Suprapubic skin (tissue), 4 donors: ENCODE results near the gene LRRC25. TPM values are rescaled to one million over a fixed set of nuclear protein-coding genes. Genes with fewer than 3 reads are reported as not detected.

Experiments used
- DNase-seq, 2 donors: peaks; one replicate each; pipeline ENCODE4 v3.0.0-alpha.2; 2019; ENCODE audit warnings: low spot score in 2 of 2
- H3K27ac ChIP-seq: fragments of 200-600 bp; sonication (generic); one replicate; pipeline ENCODE4 v1.5.1; 2019
- H3K27me3 ChIP-seq: fragments of 200-600 bp; sonication (generic); one replicate; pipeline ENCODE4 v1.5.1; 2019
- H3K36me3 ChIP-seq: fragments of 200-600 bp; sonication (generic); one replicate; pipeline ENCODE4 v1.5.1; 2019
- H3K4me1 ChIP-seq: fragments of 200-600 bp; sonication (generic); one replicate; pipeline ENCODE4 v1.5.1; 2019
- H3K4me3 ChIP-seq: fragments of 200-600 bp; sonication (generic); one replicate; pipeline ENCODE4 v1.5.1; 2019; ENCODE audit warnings: mild to moderate bottlenecking
- H3K9me3 ChIP-seq: fragments of 200-600 bp; sonication (generic); one replicate; pipeline ENCODE4 v1.5.1; 2019
- CTCF ChIP-seq, 2 donors: fragments of 200-600 bp in 1 of 2; fragments of 450-650 bp in 1 of 2; sonication (generic) in 1 of 2; IDR thresholded peaks; one replicate each; pipeline ENCODE4 v1.5.1; 2016 to 2019; ENCODE audit warnings: antibody characterized with exemption in 2 of 2, mild to moderate bottlenecking in 1 of 2, moderate library complexity in 1 of 2
- EP300 ChIP-seq: sonication (generic); formaldehyde crosslinking; IDR thresholded peaks from one replicate; pipeline ENCODE4 v1.6.1; 2017; ENCODE audit warnings: antibody characterized with exemption
- POLR2A ChIP-seq, 2 donors: fragments of 450-650 bp; IDR thresholded peaks; one replicate each; pipeline ENCODE4 v1.6.1; 2017; ENCODE audit warnings: antibody characterized with exemption in 2 of 2, mild to moderate bottlenecking in 2 of 2, moderate library complexity in 2 of 2
- POLR2AphosphoS5 ChIP-seq, 3 donors: sonication (generic); formaldehyde crosslinking; IDR thresholded peaks; one replicate each; pipeline ENCODE4 v1.6.1; 2017; ENCODE audit warnings: antibody characterized with exemption in 3 of 3
- WGBS: methylation state at CpG from one replicate; pipeline ENCODE4 v1.1.5; 2018; 5-methylcytosine and 5-hydroxymethylcytosine counted together
- total RNA-seq, 4 donors: library from RNA; depleted of rRNA; stranded (reverse); fragments of >200 nt; gene quantifications; one replicate each; pipeline ENCODE4 v1.1.0, GENCODE V29; 2016

The LRRC25 gene
- total RNA-seq, 4 donors from 2014 or later, result 0.59 to 0.79 (median 0.73) TPM; not detected in 1

- Histone ChIP-seq H3K4me3 (no peak overlapping the region), H3K9me3 (no peaks in the 10 kb centered on the region), H3K36me3 (no peaks in the 10 kb centered on the region), H3K4me1 (peaks cover 12% of the 10 kb centered on the region), H3K27ac (no peak overlapping the region), H3K27me3 (no peaks in the 10 kb centered on the region)
- DNase-seq, result no peak
- WGBS, result 94% methylated on average over 6 of the region's 6 CpGs
- no peak for TF ChIP-seq POLR2AphosphoS5 (IDR thresholded peaks at IDR 0.05)
- no peak for TF ChIP-seq CTCF (IDR thresholded peaks at IDR 0.05)
- no peak for TF ChIP-seq EP300
- TF ChIP-seq POLR2A (IDR thresholded peaks at IDR 0.05), result no peak
These were observed 52.1 kb downstream of the LRRC25 start for GRCh38 chr19:18345296-18345695.

GRCh38 chr19:18344582-18344950 lies 52.9 kb downstream of the LRRC25 start:
- no peaks in the 10 kb centered on the region for H3K9me3 ChIP-seq
- H3K27ac ChIP-seq, result no peak overlapping the region
- no peak for DNase-seq
- TF ChIP-seq CTCF (IDR thresholded peaks at IDR 0.05) (no peak), POLR2A (IDR thresholded peaks at IDR 0.05) (no peak), EP300 (no peak), POLR2AphosphoS5 (IDR thresholded peaks at IDR 0.05) (no peak)
- H3K4me1 ChIP-seq, result peaks cover 18% of the 10 kb centered on the region
- WGBS, result 61% methylated on average over 13 of the region's 13 CpGs
- no peaks in the 10 kb centered on the region for H3K27me3 ChIP-seq
- no peaks in the 10 kb centered on the region for H3K36me3 ChIP-seq
- no peak overlapping the region for H3K4me3 ChIP-seq

GRCh38 chr19:18342090-18342632 lies 55.3 kb downstream of the LRRC25 start:
- no peaks in the 10 kb centered on the region for H3K27me3 ChIP-seq
- TF ChIP-seq EP300, result no peak
- no peak for TF ChIP-seq CTCF (IDR thresholded peaks at IDR 0.05)
- TF ChIP-seq POLR2A (IDR thresholded peaks at IDR 0.05), result no peak
- TF ChIP-seq POLR2AphosphoS5 (IDR thresholded peaks at IDR 0.05), result no peak
- WGBS, result 73% methylated on average over 8 of the region's 8 CpGs
- H3K36me3 ChIP-seq, result no peaks in the 10 kb centered on the region
- no peak overlapping the region for H3K4me3 ChIP-seq
- H3K4me1 ChIP-seq, result peaks cover 18% of the 10 kb centered on the region
- no peaks in the 10 kb centered on the region for H3K9me3 ChIP-seq
- no peak overlapping the region for H3K27ac ChIP-seq
- DNase-seq, result no peak

Other genes starting within 250 kb of the LRRC25 start
- gene PIK3R2, start 244.5 kb downstream of the LRRC25 start, total RNA-seq, result 10 to 100 TPM; 14.1 to 25.9 (median 19.5) TPM
- gene IFI30, start 223.8 kb downstream of the LRRC25 start, total RNA-seq, result 10 to 100 TPM; 13.4 to 37.2 (median 35.1) TPM
- gene MPV17L2, start 204.4 kb downstream of the LRRC25 start, total RNA-seq, result 10 to 100 TPM in 3 of 4 donors, 1 to 10 TPM in 1; 4.8 to 27.2 (median 14.7) TPM
- 1 to 10 TPM; 1.9 to 5.3 (median 1.9) TPM for gene RAB3A, start 193.6 kb downstream of the LRRC25 start, total RNA-seq
- gene PDE4C, start 171.2 kb downstream of the LRRC25 start, total RNA-seq, result 1 to 10 TPM in 1 of 4 donors, under 1 TPM in 1, not detected in 2; 0.47 to 2.0 TPM
- gene IQCN, start 123.2 kb downstream of the LRRC25 start, total RNA-seq, result 10 to 100 TPM in 3 of 4 donors, 1 to 10 TPM in 1; 8.1 to 27.6 (median 13.6) TPM
- 100 to 1,000 TPM; 330 to 579 (median 396) TPM for gene JUND, start 116.0 kb downstream of the LRRC25 start, total RNA-seq
- 100 to 1,000 TPM in 2 of 4 donors, 10 to 100 TPM in 2; 53.1 to 115 (median 103) TPM for gene LSM4, start 74.5 kb downstream of the LRRC25 start, total RNA-seq
- gene PGPEP1, start 57.0 kb downstream of the LRRC25 start, total RNA-seq, result 1 to 10 TPM; 4.6 to 8.0 (median 7.6) TPM
- gene GDF15, start 11.5 kb downstream of the LRRC25 start, total RNA-seq, result under 1 TPM in 3 of 4 donors, not detected in 1; 0.57 to 0.89 (median 0.86) TPM
- gene SSBP4, start 21.8 kb upstream of the LRRC25 start, total RNA-seq, result 10 to 100 TPM; 18.1 to 30.5 (median 27.4) TPM
- 10 to 100 TPM in 3 of 4 donors, 1 to 10 TPM in 1; 7.9 to 27.6 (median 21.0) TPM for gene ISYNA1, start 40.5 kb upstream of the LRRC25 start, total RNA-seq
- 10 to 100 TPM; 27.0 to 59.5 (median 36.9) TPM for gene ELL, start 124.4 kb upstream of the LRRC25 start, total RNA-seq
- 100 to 1,000 TPM; 194 to 217 (median 203) TPM for gene FKBP8, start 146.0 kb upstream of the LRRC25 start, total RNA-seq
- 100 to 1,000 TPM in 1 of 4 donors, 10 to 100 TPM in 3; 72.4 to 107 (median 89.4) TPM for gene KXD1, start 160.2 kb upstream of the LRRC25 start, total RNA-seq
- 1,000 to 10,000 TPM in 1 of 4 donors, 100 to 1,000 TPM in 3; 405 to 1,087 (median 865) TPM for gene UBA52, start 174.2 kb upstream of the LRRC25 start, total RNA-seq
- 10 to 100 TPM; 77.0 to 86.7 (median 82.6) TPM for gene REX1BD, start 191.2 kb upstream of the LRRC25 start, total RNA-seq
- 10 to 100 TPM; 21.2 to 65.5 (median 47.9) TPM for gene CRLF1, start 209.2 kb upstream of the LRRC25 start, total RNA-seq
- gene TMEM59L, start 215.2 kb upstream of the LRRC25 start, total RNA-seq, result 1 to 10 TPM in 2 of 4 donors, under 1 TPM in 2; 0.49 to 1.4 (median 0.97) TPM
- 10 to 100 TPM in 2 of 4 donors, 1 to 10 TPM in 2; 6.9 to 26.5 (median 11.5) TPM for gene KLHL26, start 239.4 kb upstream of the LRRC25 start, total RNA-seq